ENCODE data around the gene MTO1.
"Not testable (repeated sequence)": the region's sequence is repeated elsewhere in the genome, so short reads cannot be mapped to it uniquely, and the experiment has no call there.

The MTO1 gene

GRCh38 chr6:73532293-73532692, 70.8 kb downstream of the MTO1 start:
- no peak for DNase-seq

DNA sequence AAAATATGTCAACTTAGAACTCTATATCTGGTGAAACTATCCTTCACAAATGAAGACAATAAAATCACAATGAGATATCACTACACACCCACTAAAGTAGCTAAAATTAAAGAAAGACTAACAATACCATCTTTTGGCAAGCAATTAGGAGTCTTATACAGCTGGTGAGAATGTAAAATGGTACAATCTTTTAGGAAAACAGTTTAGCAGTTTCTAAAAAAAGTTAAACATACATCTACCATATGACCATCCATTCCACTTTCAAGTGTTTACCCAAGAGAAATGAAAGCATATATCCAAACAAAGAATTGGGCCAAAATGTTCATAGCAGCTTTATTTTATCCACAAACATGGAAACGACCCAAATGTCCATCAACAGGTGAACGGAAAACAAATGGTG, 73.1 kb downstream of the MTO1 start:
- no peak for DNase-seq

GRCh38 chr6:73537677-73538076, 76.1 kb downstream of the MTO1 start:
- DNase-seq, result peak; percentile 23 to 71

- DNase-seq, result no peak
Observed at GRCh38 chr6:73538116-73538779, 76.7 kb downstream of the MTO1 start.

DNA sequence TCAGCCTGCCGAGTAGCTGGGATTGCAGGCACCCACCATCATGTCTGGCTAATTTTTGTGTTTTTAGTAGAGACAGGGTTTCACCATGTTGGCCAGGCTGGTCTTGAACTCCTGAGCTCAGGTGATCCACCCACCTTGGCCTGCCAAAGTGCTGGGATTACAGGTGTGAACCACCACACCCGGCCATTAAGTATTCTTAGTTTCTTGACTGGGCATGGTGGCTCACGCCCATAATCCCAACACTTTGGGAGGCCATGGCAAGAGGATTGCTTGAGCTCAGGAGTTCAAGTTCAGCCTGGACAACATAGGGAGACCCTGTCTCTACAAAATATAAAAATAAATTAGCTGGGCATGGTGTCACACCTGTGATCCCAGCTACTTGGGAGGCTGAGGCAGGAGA, 80.9 kb downstream of the MTO1 start:
- DNase-seq, result not testable (repeated sequence)

DNA sequence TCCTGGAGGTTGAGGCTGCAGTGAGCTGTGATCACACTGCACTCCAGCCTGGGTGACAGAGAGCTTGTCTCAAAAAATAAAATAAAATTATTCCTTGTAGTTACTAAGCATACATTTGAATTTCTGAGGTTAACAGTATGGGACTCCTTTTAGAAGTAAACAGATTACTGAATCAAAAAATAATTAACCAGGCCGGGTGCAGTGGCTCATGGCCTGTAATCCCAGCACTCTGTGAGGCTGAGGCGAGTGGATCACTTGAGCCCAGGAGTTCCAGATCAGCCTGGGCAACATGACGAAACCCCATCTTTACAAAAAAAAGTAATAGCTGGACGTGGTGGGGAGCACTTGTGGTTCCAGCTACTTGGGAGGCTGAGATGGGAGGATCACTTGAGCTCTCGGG, 81.4 kb downstream of the MTO1 start:
- DNase-seq, result no peak

DNA sequence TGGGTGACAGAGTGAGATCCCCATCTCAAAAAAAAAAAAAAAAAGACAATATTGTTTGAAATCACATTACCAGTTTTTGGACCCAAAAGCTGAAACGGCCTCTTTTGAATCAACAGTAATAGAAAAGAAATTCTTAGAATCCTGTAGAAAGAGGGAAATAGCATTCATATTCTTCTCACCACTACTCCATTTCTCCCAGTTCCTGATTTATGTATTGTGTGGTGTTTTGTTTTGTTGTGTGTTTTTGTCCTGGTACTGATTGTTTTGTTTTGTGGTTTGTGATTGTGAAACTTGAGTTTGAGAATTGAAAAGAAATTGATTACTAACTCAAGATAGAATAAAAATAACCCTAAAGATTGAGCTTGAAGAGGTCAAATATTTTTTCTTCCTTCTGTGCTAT, 85.5 kb downstream of the MTO1 start:
- peak in 1 of 2 donors; percentile 10 for DNase-seq

- peak; percentile 29 to 35 for DNase-seq
Observed at GRCh38 chr6:73548458-73549446, 87.2 kb downstream of the MTO1 start.

GRCh38 chr6:73551115-73551514, 89.6 kb downstream of the MTO1 start:
- DNase-seq, result not testable (repeated sequence)

- not testable (repeated sequence) for DNase-seq
Observed at GRCh38 chr6:73555380-73555949, 93.9 kb downstream of the MTO1 start.

DNA sequence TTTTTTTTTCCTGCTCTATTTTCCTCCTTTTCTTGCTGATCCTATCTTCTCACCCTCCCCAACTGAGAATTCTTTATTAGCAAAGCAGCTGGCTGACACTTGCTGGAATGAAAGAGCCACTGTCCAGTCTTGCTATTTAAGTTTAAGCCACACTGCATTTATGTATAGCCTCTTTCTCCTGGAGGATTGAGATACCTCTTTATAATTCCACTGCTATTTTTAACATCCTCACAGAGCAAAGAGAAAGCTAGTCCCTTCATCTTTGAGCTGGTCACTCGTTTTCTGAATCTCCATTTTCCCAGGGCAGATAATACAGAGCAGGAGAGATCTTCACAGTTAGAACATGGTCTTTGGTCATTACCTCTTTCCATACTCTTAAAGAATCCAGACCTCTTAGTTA, 95.3 kb downstream of the MTO1 start:
- DNase-seq, result no peak

Measured in inflammatory macrophage treated with lipopolysaccharide for 1 hour (primary cell).